Stimulated activated CD8-positive, alpha-beta memory T cell treated with anti-CD3 and anti-CD28 coated beads, Interleukin-7, amount 100 ng/mL, for 4 hours (primary cell): ENCODE results near the gene TMEM181.
A peak's percentile ranks its signal among the peaks of the same experiment; 100 is the strongest.

Source experiments
- DNase-seq, 2 donors: peaks; one replicate each; pipeline ENCODE4 v3.0.0-alpha.2; 2020; ENCODE audit warnings: low read depth in 2 of 2

The TMEM181 gene

DNA sequence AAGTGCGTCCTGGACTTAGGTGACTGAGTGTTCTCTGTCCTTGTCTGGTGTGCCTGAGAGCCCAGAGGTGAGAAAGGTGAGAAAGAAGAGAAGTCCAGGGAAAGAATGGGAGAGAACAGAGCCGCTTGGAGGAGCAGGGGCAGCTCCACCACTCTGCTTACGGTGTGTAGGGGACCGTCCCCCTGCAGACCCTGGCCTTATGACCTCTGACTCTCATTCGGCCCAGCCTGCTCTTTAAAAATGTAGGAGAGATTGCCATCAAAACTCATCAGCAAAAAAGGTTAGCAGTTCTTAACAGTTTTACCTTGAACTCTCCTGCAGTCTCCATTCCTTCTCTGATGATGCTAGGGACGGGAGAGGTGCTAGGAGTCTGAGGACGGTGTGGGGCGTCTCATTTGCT is 2.0 kb downstream of the TMEM181 start:
- no peak for DNase-seq

DNA sequence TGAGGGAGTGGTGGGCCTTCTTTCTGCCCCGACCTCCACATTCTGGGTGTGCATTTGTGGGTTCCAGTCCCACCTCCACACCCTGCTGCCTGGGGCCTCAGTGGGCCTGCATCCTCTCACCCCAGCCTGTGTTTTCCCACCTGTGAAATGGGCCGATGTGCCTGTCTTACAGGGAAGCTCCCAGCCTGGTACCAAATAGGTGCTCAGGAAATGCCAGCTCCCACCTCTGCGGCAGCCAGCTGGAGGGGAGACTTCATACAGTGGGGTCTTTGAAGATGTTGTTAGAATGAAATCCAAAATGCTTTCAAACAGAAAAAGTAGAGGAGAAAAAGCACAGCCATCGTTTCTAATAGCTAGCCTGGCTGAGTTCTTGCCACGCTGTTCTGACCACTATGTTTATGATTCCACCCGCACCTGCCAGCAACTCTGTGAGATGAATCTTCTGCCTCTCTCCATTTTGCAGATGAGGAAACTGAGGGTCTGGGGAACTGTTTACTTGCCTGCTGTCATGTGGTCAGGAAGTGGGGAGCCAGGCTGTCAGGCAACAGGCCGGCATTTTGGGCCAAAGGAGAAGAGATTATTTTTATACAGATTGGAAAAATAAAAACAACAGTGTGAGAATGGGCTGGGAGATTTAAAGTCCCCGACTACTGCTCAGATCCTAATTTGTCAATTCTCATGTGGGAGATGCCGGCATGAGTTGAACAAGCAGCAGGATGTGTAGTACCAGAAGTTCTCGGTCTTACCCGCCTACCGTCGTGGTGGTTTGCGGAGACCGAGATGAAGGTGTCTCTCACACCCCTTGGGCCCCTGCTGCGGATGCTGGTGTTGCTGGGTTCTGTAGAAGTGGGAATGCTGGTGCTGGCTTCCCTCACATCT is 4.6 kb downstream of the TMEM181 start:
- DNase-seq = peak in 1 of 2 donors; percentile 34

DNA sequence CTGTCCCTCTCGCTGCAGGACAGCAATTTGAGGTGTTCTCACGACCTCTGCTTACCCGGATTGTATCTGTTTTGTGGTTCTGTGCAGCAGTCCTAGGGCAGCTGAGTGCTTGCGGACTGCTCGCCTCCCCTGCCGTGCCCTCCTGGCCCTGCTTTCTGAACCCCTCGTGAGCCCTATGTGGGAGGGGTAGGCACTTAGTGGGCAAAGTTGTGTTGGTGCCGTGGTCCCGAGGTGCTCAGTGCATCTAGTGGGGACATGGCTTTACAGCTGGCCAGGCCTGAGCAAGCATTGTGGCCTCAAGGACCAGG is 5.2 kb downstream of the TMEM181 start:
- no peak for DNase-seq

DNA sequence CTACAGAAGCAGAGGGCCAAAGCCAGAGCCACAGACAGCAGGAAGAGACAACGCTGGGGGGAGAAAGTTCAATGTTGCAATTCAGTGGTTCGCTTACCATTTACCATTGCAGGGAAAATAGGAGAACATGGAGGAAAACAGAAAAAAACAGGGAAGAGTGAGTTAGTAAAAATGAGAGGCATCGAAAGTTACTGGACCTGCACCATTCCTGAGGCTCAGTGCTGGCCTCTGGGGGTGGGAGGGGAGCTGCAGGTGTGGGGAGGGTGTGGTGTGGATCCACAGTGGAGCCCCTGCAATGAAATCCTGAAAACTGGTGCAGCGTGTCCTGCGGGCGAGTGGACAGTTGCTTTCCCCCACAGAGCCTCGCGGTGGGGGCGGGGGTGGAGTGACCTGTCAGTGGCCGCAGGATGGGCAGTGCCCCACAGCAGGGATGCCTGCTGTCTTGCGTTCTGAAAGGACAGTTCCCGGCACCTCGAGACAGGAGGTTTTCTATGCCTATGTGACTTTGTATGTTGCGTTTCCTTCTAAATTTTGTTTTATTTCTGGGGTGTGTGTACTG is 5.7 kb downstream of the TMEM181 start:
- DNase-seq = no peak

DNA sequence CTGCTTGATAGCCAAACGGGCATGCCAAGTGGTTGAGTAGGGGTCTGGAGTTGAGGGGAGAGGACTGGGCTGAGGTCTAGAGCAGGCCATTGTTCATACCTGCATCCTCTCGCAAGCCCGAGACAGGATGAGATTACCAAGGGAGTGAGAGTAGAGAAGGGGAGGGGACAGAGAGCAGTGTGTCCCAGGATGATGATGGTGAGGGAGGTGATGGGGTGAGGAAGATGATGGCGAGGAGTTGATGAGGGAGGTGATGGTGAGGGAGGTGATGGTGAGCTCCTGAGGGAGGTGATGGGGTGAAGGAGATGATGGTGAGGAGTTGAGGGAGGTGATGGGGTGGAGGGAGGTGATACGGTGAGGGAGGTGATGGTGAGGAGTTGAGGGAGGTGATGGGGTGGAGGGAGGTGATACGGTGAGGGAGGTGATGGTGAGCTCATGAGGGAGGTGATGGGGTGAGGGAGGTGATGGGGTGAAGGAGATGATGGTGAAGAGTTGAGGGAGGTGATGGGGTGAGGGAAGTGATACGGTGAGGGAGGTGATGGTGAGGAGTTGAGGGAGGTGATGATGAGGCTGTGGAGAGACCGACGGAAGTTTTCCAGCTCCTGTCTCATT is 6.4 kb downstream of the TMEM181 start:
- no peak for DNase-seq

DNA sequence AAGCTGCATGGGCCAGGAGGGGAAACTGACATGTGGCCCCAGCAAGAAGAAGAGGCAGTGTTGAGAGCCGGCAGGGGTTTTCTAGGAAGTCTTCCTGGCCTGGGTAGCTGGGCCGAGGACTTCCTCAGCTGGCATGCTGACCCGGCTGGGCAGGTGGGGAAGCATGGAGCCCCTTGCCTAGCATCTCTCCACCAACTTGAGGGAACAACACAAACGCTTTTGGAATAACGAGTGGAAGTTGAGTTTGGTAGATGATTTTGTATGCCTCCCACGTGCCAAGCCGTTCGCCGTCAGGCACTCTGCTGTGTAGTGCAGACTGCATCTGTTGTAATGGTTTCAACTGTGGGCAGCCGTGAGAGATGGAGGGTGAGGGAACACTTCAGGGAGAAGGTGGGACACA is 7.3 kb downstream of the TMEM181 start:
- no peak for DNase-seq

DNA sequence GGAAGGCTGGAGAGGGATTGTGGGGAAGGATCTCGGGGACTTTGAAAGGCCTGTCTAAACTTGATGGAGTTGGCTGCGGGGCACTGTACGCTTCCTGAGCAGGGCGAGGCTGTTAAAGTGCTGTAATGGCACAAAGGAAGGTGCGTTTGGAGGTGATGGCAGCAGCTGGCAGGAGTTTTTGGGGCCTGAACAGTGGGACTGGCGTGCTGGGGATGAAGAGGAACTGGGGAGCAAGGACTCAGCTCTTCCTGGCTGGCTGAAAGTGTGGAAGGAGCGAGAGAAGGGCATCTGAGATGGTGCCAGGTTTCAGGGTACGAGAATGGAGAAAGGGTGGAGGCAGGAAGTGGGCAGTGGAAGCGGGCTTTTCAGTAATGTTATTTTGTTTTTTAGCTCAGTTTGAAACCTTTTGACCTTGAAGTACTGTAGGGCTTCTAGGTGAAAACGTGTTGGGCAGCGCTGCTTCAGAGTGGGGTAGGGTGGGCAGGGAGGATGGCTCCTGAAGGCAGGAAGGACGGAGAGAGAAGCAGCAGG is 8.0 kb downstream of the TMEM181 start:
- DNase-seq = no peak

DNA sequence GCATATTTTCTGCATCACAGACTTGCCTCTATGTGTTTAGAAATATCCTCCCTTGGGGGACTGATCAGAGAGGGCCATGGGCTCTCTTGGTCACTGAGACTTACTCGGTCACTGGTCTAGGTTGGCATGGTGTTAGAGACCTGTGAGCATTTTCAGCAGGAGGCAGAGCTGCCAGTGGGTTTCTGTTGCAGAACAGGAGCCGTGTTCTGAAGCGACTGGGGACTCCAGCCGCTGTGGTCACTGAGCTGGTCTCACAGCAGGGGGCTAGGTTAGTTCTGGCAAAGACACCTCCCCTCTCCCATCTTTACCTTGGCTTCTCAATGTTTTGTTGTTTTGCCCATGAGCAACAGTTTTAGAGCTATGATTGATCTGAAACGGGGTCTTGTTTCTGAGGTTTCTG is 8.7 kb downstream of the TMEM181 start:
- DNase-seq = no peak

DNA sequence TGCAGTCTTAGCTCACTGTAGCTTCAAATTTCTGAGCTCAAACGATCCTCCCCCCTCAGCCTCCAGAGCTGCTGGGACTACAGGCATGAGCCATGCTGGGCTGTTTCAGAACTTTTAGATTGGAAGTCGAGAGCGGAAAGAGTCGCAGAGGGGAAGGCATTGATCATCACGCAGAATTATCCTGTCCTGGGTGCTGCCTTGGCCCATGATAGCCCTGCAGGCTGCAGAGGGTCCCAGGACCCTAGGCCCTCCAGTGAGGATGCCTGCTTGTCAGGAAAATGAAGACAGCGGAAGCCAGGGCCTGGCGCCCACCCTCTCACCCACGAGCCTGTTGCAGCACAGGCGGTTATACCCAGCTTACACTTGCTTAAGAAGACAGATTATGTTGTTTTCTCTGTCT is 9.1 kb downstream of the TMEM181 start:
- no peak for DNase-seq

DNA sequence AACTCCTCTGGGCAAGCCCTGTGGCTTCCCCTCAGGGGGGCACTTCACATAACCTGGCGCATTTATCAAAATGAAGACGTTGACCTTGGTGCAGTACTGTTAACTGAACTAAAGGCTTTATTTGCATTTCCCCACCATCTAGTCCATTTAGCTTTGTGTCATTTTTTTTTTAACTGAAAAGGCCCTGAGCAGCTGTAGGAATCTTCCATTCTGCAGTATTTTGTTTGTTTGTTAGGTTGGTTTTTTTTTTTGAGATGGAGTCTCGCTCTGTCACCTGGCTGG is 10.7 kb downstream of the TMEM181 start:
- no peak for DNase-seq

DNA sequence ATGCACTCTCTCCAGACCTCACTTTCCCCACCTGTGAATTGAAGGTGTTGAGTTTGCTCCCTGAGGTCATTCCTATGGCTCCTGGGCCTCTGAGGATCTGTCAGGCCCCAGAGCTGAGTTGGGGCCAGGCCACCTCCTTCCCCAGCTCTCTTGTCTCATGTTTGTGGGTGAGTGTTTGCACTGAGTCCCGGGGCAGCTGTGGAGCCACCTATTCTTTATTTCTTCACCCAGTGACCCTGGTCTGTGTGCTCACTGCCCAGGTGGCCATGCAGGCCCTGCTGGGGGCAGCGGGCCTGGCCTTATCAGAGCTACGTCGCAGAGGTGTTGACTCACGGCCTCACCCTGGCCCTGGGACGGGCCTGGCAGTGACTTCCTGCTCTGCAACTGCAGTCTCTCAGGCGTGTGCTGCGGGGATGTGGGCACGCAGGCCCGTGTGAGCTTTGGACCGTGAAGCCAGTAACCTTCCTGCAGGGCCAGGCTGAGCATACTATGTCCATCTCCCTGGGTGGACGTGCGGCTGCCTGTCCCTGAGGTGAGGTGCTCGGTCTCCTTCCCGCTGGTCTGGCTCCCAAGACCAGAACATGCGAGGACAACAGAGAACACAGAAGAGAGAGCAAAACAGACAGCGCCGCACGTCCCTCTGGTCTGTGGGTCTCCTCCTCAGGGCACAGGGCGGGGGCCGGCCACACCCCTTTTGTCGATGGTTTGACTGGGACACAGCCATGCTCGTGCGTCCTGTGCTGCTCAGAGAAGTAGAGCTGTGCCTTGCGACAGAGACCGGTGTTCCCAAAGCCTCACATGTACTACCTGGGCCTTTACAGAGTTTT is 12.1 kb downstream of the TMEM181 start:
- DNase-seq = no peak

DNA sequence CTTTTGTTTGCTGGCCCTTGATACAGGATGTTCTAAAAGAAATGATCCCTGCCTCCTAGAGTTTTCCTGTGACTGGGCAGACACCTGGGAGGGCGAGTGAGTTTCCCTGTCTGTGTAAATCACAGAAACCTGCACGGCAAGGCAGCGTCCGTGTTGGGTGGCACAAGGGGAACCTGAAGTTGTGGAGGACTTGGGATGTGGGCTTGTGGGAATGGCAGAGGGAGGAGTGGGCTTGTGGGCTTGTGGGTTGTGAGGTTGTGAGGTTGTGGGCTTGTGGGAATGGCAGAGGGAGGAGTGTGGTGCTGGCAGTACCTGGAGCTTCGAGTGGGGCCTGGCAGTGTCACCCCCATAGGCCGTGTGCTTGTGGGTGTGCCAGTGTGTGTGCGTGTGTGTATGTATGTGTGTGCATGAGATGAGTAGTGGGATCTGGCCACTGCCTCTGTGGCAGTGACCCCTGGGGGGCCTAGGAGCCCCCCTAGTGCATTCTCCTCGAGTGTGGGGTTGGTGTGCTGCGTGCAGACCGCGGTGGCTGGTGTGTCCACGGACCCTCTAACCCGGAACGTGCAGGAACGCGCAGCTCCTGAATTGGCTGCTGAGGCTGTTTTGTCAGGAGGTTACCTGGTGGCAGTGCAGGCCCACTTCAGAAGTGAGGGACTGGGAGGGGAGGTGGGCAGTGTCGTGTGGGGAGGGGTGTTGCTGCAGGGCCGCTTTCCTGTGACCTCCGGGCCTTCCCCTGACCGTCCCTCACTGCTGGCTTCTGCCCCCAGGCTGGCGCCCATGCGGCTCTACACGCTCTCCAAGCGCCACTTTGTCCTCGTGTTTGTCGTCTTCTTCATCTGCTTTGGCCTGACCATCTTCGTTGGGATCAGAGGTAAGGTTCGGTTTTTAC is 13.0 kb downstream of the TMEM181 start:
- DNase-seq = no peak

DNA sequence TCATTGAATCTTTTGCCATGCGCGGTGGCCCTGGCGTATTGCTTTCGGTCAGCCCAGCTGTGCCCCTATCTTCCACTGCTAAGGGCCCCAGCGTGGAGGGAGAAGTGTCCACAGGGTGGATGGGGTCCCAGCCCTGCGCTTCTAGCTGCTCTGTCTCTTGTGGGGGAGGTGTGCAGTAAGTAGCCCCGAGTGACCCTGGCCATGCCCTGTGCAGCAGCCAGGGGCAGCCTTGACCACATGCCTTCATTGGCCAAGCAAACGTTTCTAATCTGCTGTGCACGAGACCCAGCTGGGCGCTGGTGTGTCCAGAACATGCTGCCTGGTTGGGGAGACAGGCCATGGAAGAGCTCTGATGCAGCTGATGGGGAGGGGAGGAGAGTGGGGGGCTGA is 13.6 kb downstream of the TMEM181 start:
- DNase-seq = no peak

DNA sequence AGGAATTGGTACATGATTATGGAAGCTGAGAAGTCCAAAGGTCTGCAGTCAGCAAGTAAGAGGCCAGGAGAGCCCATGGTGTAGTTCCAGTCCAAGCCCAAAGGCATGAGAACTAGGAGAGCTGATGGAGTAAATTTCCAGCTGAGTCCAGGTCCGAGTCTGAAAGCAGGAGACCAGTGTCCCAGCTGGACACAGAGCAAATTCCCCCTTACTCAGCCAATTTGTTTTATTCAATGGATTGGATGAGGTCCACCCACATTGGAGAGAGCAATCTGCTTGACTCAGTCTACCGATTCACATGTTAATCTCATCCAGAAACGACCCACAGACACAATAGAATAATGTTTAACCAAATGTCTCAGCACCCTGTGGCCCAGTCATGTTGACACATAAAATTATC is 14.9 kb downstream of the TMEM181 start:
- no peak for DNase-seq

DNA sequence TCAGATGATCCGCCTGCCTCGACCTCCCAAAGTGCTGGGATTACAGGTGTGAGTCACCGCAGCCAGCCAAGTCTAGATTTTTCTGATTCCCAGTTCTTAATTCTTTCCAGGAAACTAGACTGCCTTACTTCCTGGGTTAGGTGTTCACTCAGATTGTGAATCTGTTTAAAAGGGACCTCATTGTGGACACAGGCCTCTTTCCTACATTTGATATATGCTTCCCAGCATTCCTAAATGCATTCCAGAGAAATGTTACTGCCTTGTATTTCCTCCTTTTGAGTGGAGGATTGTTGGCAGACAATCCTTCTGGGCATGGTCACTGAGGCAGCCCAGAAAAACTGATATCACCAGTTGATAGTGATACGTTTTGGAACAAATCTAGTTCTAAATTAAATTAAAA is 15.7 kb downstream of the TMEM181 start:
- DNase-seq = no peak

DNA sequence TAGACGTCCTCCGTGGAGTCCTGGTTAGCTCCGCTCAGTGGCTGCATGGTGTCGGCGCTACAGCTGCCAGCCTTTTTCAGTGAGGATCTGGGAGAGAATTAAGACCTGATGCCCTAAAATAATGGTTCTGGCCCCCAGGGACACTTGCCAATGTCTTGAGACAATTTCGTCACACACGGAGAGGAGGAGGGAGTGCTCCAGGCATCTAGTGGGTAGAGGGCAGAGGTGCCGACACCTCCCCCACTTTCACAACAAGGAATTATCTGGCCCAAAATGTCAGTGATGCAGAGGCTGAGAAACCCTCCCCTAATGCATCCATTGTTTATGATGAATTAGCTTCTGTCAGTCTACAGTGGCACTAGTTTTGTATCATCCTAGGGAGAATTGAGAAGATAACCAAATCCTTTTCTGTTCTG is 24.4 kb downstream of the TMEM181 start:
- DNase-seq = no peak

DNA sequence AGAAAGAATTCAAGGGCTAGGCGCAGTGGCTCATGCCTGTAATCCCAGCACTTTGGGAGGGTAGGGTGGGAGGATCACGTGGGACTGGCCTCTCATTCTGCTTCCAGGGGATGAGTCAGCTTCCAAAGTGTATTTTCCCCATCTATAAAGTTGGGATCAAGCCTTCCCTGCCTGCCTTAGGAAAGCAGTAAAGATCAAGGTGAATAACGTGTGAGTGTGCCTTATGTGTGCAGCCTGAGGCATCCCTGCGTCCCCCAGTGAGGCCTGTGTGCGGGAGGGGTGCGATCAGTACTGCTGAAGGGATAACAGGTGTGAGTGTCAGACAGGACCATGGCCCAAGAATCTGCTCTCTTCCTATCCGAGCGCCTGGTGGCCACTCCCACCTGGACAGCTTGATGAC is 26.8 kb downstream of the TMEM181 start:
- no peak for DNase-seq

DNA sequence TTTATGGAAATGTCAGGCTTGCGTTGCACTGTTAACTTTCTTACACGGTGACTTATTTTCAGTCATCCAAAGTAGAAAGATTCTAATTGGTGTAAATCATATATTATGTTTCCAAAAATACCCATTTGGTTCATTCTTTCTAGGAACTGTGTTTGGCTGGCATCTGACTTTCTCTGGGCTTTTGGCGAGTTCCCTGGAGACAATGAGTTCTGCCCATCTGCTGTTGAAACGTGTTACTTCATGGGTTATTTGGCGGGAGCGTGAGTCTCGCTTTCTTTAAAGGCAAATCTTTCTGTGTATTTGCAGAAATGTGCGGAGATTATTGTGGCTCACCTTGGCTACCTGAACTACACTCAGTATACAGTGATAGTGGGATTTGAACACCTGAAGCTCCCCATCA is 29.5 kb downstream of the TMEM181 start:
- no peak for DNase-seq

DNA sequence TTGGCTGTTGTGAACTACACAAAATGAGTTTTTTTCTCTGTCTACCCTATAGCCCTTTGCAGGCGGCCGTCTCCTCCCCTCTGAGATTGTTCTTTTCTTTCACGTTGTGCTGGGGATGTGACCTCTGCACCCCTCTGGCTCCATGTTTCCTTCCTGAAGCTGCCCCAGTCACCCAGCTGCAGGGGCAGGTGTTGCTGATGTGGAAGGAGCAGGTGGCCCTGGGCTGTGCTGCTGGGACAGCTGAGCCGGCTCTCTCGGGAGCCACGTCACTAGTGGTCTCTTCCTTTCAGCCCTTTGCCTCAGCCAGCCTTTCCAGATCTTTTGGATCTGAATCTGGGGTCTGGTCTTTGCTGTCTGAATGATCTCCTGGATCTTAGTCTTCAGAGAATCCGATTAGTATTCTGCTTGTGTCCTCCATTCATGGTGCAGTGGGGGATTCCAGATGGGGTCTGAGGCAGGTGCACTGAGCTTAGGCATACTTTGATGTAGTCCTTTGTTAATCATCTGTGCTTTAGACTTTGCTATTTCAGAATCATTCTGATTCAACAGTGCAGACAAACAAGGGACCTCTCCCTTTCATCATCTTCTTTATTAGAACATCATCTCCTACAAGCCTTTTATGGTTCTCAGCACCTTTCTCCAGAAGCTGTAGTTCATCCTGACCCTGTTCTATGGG is 31.4 kb downstream of the TMEM181 start:
- no peak for DNase-seq

DNA sequence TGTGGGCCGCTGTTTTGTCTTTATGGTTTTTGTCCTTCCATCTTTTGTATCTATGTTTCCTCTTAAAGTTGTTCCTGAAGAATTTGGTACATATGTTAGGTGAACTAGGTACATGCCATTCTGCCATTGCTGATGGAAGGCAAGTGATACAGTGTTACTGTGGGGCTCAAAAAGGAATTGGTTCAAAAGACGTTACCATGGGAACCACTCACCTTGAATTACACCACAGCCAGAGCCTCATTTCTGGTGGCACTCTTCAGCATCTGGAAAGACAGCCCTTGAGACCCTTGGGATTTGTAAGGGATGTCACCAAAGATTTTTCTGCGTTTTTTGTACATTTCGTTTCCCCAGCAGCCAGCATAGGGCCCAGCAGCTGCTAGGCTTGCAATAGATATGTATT is 31.9 kb downstream of the TMEM181 start:
- no peak for DNase-seq

DNA sequence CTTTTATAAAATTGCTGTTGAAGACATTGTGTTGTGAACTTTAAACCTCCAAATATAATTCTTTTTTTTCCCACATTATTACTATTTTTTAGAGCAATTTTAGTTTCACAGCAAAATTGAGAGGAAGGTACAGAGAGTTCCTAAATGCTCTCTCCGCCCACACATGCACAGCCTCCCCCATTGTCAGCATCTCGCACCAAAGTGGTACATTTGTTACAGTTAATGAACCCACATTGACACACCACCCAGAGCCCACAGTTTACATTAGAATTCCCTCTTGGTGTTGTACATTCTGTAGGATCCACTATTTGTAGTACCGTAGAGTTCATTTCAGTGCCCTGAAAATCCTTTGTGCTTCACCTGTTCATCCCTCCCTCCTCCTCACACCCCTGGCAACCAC is 33.8 kb downstream of the TMEM181 start:
- DNase-seq = no peak
